ENCODE measurements around the gene MSH2.

GRCh38 chr2:47438106-47438505 lies 35.1 kb downstream of the MSH2 start:
- no peak for TF ChIP-seq CTCF (IDR thresholded peaks at IDR 0.05)
- no peak for TF ChIP-seq POLR2AphosphoS5 (IDR thresholded peaks at IDR 0.05)
- TF ChIP-seq POLR2A (IDR thresholded peaks at IDR 0.05), result no peak
